CD4-positive, alpha-beta memory T cell (primary cell): Measurements from ENCODE around the gene PLEKHG2. TPM values are rescaled to one million over a fixed set of nuclear protein-coding genes. Genes with fewer than 3 reads are reported as not detected.

Experiments used
- CTCF ChIA-PET: fragments of 350-600 bp; sonication (Branson Sonifier 250); formaldehyde crosslinking; loops from one replicate; lab custom pipeline; 2021; ENCODE audit warnings: inconsistent platforms; ENCODE audit not compliant: partially characterized antibody; lab: Charles Lee
- POLR2A ChIA-PET: fragments of 350-600 bp; sonication (Branson Sonifier 250); formaldehyde crosslinking; loops from one replicate; lab custom pipeline; 2021; ENCODE audit not compliant: partially characterized antibody; lab: Charles Lee
- DNase-seq, 5 donors: peaks; one replicate each; pipeline versions ENCODE4 v3.0.0 to v3.0.0-alpha.2; 2020 to 2022; ENCODE audit warnings: mixed read lengths in 1 of 5
- H3K27ac ChIP-seq: one replicate; pipeline ENCODE4 v1.7.0; 2013; ENCODE audit warnings: low read depth, low read length
- H3K27me3 ChIP-seq: 2 replicates; pipeline ENCODE4 v1.7.0; 2013; ENCODE audit warnings: mild to moderate bottlenecking, low read length, moderate library complexity; ENCODE audit not compliant: insufficient read depth
- H3K36me3 ChIP-seq: 2 replicates; pipeline ENCODE4 v1.7.0; 2013; ENCODE audit warnings: mild to moderate bottlenecking, low read length, moderate library complexity; ENCODE audit not compliant: insufficient read depth
- H3K4me1 ChIP-seq: 2 replicates; pipeline ENCODE4 v1.7.0; 2013; ENCODE audit warnings: mild to moderate bottlenecking, low read length, moderate library complexity; ENCODE audit not compliant: insufficient read depth
- H3K4me3 ChIP-seq, 2 donors: one replicate each; pipeline ENCODE4 v1.7.0; 2013; ENCODE audit warnings: low read length in 2 of 2, mild to moderate bottlenecking in 1 of 2
- H3K9me3 ChIP-seq, 2 donors: one replicate each; pipeline ENCODE4 v1.7.0; 2013; ENCODE audit warnings: low read length in 2 of 2, control low read depth in 1 of 2; ENCODE audit not compliant: control insufficient read depth in 1 of 2
- H3K27ac Mint-ChIP-seq, 7 donors: one replicate each; pipeline ENCODE4 v1.8.0; 2020 to 2021; ENCODE audit warnings: mixed read lengths in 7 of 7, mild to moderate bottlenecking in 6 of 7, inconsistent platforms in 3 of 7, moderate library complexity in 3 of 7
- H3K27me3 Mint-ChIP-seq, 2 donors: one replicate each; pipeline ENCODE4 v1.8.0; 2020 to 2021; ENCODE audit warnings: mixed read lengths in 2 of 2
- H3K36me3 Mint-ChIP-seq, 2 donors: one replicate each; pipeline ENCODE4 v1.8.0; 2020 to 2021; ENCODE audit warnings: mixed read lengths in 2 of 2, inconsistent platforms in 1 of 2, mild to moderate bottlenecking in 1 of 2
- H3K4me1 Mint-ChIP-seq, 4 donors: one replicate each; pipeline ENCODE4 v1.8.0; 2020 to 2021; ENCODE audit warnings: mixed read lengths in 4 of 4, mild to moderate bottlenecking in 1 of 4
- H3K4me3 Mint-ChIP-seq, 8 donors: one replicate each; pipeline ENCODE4 v1.8.0; 2020 to 2021; ENCODE audit warnings: mixed read lengths in 8 of 8, mild to moderate bottlenecking in 7 of 8, moderate library complexity in 6 of 8, inconsistent platforms in 3 of 8
- H3K9me3 Mint-ChIP-seq, 8 donors: one replicate each; pipeline ENCODE4 v1.8.0; 2020 to 2021; ENCODE audit warnings: mixed read lengths in 8 of 8, mild to moderate bottlenecking in 5 of 8, inconsistent platforms in 3 of 8, moderate library complexity in 1 of 8
- intact Hi-C: fragments of 100-400 bp; cut with micrococcal nuclease; formaldehyde crosslinking; loops from one replicate; pipeline ENCODE4 v1.15.1; 2023
- polyA plus RNA-seq, 2 donors: library from polyadenylated mRNA; unstranded; fragments of 300-500 nt; fragmentation: Illumina TruSeq; gene quantifications; one replicate each; pipeline ENCODE4 v1.2.3, GENCODE V29; 2021
- total RNA-seq, 2 experiments: library from RNA; stranded (reverse); gene quantifications; one replicate each; pipeline ENCODE4 v1.2.3, GENCODE V29; 2021

Gene PLEKHG2
- total and polyA plus RNA-seq, 4 experiments from 2014 or later: 1.4 to 17.0 (median 8.6) TPM

- Mint-ChIP-seq H3K9me3 (no peaks in the 10 kb centered on the region), H3K27me3 (no peaks in the 10 kb centered on the region), H3K36me3 (peaks cover 73 to 82% of the 10 kb centered on the region in 2 donors), H3K27ac (peak overlapping the region in 3 of 7 donors; percentile 26 to 61 (median 59)), H3K4me3 (no peak overlapping the region), H3K4me1 (peaks cover 0 to 7% (median 1%) of the 10 kb centered on the region in 4 donors)
- H3K4me3 ChIP-seq: no peak overlapping the region
- intact Hi-C loops: no loop called here
- H3K27ac ChIP-seq: no peak overlapping the region
- no peaks in the 10 kb centered on the region for H3K9me3 ChIP-seq
- ChIA-PET CTCF (no interaction called here), POLR2A (interaction anchor here (1.0 kb wide), 1 partner anchor 9 kb away, joined by 3 read pairs; no protein-coding TSS in a partner anchor)
- H3K4me1 ChIP-seq: no peaks in the 10 kb centered on the region
- no peaks in the 10 kb centered on the region for H3K27me3 ChIP-seq
- H3K36me3 ChIP-seq: peaks cover 82% of the 10 kb centered on the region
- no peak for DNase-seq
Observed at GRCh38 chr19:39465956-39466747, 53.7 kb downstream of the PLEKHG2 start.

GRCh38 chr19:39467941-39468340 lies 55.5 kb downstream of the PLEKHG2 start:
- Mint-ChIP-seq H3K4me1 (peaks cover 0 to 9% (median 0%) of the 10 kb centered on the region in 4 donors), H3K27me3 (no peaks in the 10 kb centered on the region), H3K27ac (peak overlapping the region in 2 of 7 donors; percentile 41 to 73), H3K4me3 (no peak overlapping the region), H3K9me3 (no peaks in the 10 kb centered on the region), H3K36me3 (peaks cover 77 to 88% of the 10 kb centered on the region in 2 donors)
- H3K36me3 ChIP-seq: peaks cover 94% of the 10 kb centered on the region
- no peak overlapping the region for H3K27ac ChIP-seq
- DNase-seq: no peak
- H3K9me3 ChIP-seq: no peaks in the 10 kb centered on the region
- ChIA-PET POLR2A (interaction anchor here (1.6 kb wide), 1 partner anchor 13 kb away, joined by 6 read pairs; the partner anchor contains the start of gene TIMM50), CTCF (interaction anchor here (2.0 kb wide), 1 partner anchor 65 kb away, joined by 6 read pairs; the partner anchor contains the start of gene EID2B)
- intact Hi-C loops: no loop called here
- H3K4me3 ChIP-seq: no peak overlapping the region
- H3K4me1 ChIP-seq: no peaks in the 10 kb centered on the region
- no peaks in the 10 kb centered on the region for H3K27me3 ChIP-seq

- Histone ChIP-seq H3K4me1 (no peaks in the 10 kb centered on the region), H3K27ac (no peak overlapping the region), H3K9me3 (no peaks in the 10 kb centered on the region), H3K36me3 (peaks cover 94% of the 10 kb centered on the region), H3K27me3 (no peaks in the 10 kb centered on the region), H3K4me3 (no peak overlapping the region)
- no peak for DNase-seq
- no peaks in the 10 kb centered on the region for H3K27me3 Mint-ChIP-seq
- H3K4me1 Mint-ChIP-seq: peaks cover 0 to 3% (median under 1%) of the 10 kb centered on the region in 4 donors
- CTCF ChIA-PET: no interaction called here
- POLR2A ChIA-PET: interaction anchor here (1.2 to 1.6 kb wide), 2 partner anchors 11 to 24 kb away, joined by 4 to 6 read pairs; partner anchors contain the start of genes SUPT5H and TIMM50
- intact Hi-C loops: no loop called here
- no peaks in the 10 kb centered on the region for H3K9me3 Mint-ChIP-seq
- peak overlapping the region in 2 of 7 donors; percentile 73 to 75 for H3K27ac Mint-ChIP-seq
- peaks cover 69 to 86% of the 10 kb centered on the region in 2 donors for H3K36me3 Mint-ChIP-seq
- H3K4me3 Mint-ChIP-seq: no peak overlapping the region
Observed at GRCh38 chr19:39469036-39469435, 56.6 kb downstream of the PLEKHG2 start.

GRCh38 chr19:39469567-39469966 lies 57.1 kb downstream of the PLEKHG2 start:
- Histone ChIP-seq H3K4me1 (no peaks in the 10 kb centered on the region), H3K4me3 (no peak overlapping the region), H3K27me3 (no peaks in the 10 kb centered on the region), H3K27ac (no peak overlapping the region), H3K36me3 (peaks cover 95% of the 10 kb centered on the region), H3K9me3 (no peaks in the 10 kb centered on the region)
- peaks cover 0 to 5% (median 2%) of the 10 kb centered on the region in 4 donors for H3K4me1 Mint-ChIP-seq
- H3K9me3 Mint-ChIP-seq: no peaks in the 10 kb centered on the region
- H3K27ac Mint-ChIP-seq: peak overlapping the region in 3 of 7 donors; percentile 73 to 75 (median 73)
- H3K4me3 Mint-ChIP-seq: no peak overlapping the region
- CTCF ChIA-PET: no interaction called here
- POLR2A ChIA-PET: interaction anchor here (1.2 kb wide), 1 partner anchor 24 kb away, joined by 4 read pairs; the partner anchor contains the start of gene SUPT5H
- H3K36me3 Mint-ChIP-seq: peaks cover 72 to 89% of the 10 kb centered on the region in 2 donors
- no peak for DNase-seq
- H3K27me3 Mint-ChIP-seq: no peaks in the 10 kb centered on the region
- intact Hi-C loops: no loop called here

- H3K36me3 ChIP-seq: peaks cover 89% of the 10 kb centered on the region
- H3K9me3 ChIP-seq: no peaks in the 10 kb centered on the region
- H3K27ac ChIP-seq: no peak overlapping the region
- peaks cover 69 to 88% of the 10 kb centered on the region in 2 donors for H3K36me3 Mint-ChIP-seq
- DNase-seq: no peak
- intact Hi-C loops: no loop called here
- no peak overlapping the region for H3K4me3 ChIP-seq
- no peaks in the 10 kb centered on the region for H3K27me3 Mint-ChIP-seq
- POLR2A ChIA-PET: interaction anchor here (0.8 kb wide), 1 partner anchor 9 kb away, joined by 3 read pairs; no protein-coding TSS in a partner anchor
- H3K9me3 Mint-ChIP-seq: no peaks in the 10 kb centered on the region
- no peaks in the 10 kb centered on the region for H3K27me3 ChIP-seq
- H3K27ac Mint-ChIP-seq: peak overlapping the region in 2 of 7 donors; percentile 7 to 68
- H3K4me1 ChIP-seq: no peaks in the 10 kb centered on the region
- no peak overlapping the region for H3K4me3 Mint-ChIP-seq
- CTCF ChIA-PET: no interaction called here
- peaks cover 0 to 5% (median 2%) of the 10 kb centered on the region in 4 donors for H3K4me1 Mint-ChIP-seq
Observed at GRCh38 chr19:39470724-39471339, 58.4 kb downstream of the PLEKHG2 start.

GRCh38 chr19:39471756-39472536 lies 59.5 kb downstream of the PLEKHG2 start:
- H3K27me3 ChIP-seq: no peaks in the 10 kb centered on the region
- CTCF ChIA-PET: interaction anchor here (0.9 to 1.0 kb wide), 2 partner anchors 10 to 61 kb away, joined by 4 to 5 read pairs; partner anchors contain the start of gene EID2B
- H3K4me3 ChIP-seq: no peak overlapping the region
- no peak for DNase-seq
- Mint-ChIP-seq H3K9me3 (no peaks in the 10 kb centered on the region), H3K4me1 (peaks cover 0 to 6% (median 4%) of the 10 kb centered on the region in 4 donors), H3K36me3 (peaks cover 65 to 84% of the 10 kb centered on the region in 2 donors), H3K27me3 (no peaks in the 10 kb centered on the region), H3K4me3 (no peak overlapping the region), H3K27ac (peak overlapping the region in 5 of 7 donors; percentile 48 to 85 (median 57))
- H3K36me3 ChIP-seq: peaks cover 84% of the 10 kb centered on the region
- no peaks in the 10 kb centered on the region for H3K4me1 ChIP-seq
- intact Hi-C loops: no loop called here
- no peak overlapping the region for H3K27ac ChIP-seq
- H3K9me3 ChIP-seq: no peaks in the 10 kb centered on the region
- POLR2A ChIA-PET: interaction anchor here (0.7 to 1.3 kb wide), 4 partner anchors 8 to 38 kb away, joined by 3 read pairs; partner anchors contain the start of genes RPS16 and SUPT5H
